Panc1 (cell line): ENCODE data around the gene ANKRD33B.

ENCODE experiments used
- CTCF ChIP-seq: fragments of 450-650 bp; IDR thresholded peaks from 2 replicates; pipeline ENCODE4 v1.5.1; 2017; ENCODE audit warnings: mild to moderate bottlenecking
- POLR2AphosphoS5 ChIP-seq: IDR thresholded peaks from 2 replicates; pipeline ENCODE4 v1.6.1; 2012; ENCODE audit warnings: mild to moderate bottlenecking, low read depth, low read length, moderate library complexity
- TCF7L2 ChIP-seq: IDR thresholded peaks from 2 replicates; pipeline ENCODE4 v1.6.1; 2011; ENCODE audit warnings: mild to moderate bottlenecking, low read depth, low read length, inconsistent platforms

- TF ChIP-seq CTCF (no peak), POLR2AphosphoS5 (peak; percentile 69; the same call in 1 of the 2 replicates), TCF7L2 (no peak)
Measured at GRCh38 chr5:10601246-10602030, 37.6 kb downstream of the ANKRD33B start.
